ENCODE data around the gene KLHL28. TPM values are rescaled to one million over a fixed set of nuclear protein-coding genes. Genes with fewer than 3 reads are reported as not detected.

Gene KLHL28
- total RNA-seq, 4 donors from 2014 or later = 1.00 to 22.1 (median 15.3) TPM

DNA sequence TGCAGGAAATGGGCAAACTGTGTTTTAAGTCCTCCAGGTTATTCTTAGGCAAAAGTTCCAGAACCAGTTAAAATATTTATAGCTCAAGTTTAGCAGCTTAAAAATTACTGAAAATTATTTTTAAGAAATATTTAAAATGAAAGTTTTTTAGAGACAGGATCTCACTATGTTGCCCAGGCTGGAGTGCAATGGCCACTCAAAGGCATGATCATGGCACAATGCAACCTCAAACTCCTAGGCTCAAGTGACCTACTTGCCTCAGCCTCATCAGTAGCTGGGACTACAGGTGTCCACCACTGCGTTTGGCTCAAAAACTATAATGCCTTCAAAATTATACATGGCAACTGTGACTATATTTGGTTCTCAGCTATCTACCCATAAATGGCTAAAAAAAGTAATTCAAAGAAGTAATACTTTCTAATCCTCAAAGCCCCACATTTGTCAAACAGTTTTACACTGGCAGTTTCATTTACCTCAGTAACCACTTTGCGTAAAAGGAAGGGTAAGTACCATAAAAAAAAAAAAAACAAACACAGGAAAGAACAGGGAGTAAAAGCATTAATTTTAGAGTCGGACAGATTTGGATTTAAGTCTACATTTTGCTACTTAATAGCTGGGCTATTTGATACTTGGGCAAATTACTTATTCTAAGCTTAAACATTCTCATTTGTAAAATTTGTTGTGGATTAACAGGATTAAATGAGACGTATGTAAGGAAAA is 9.2 kb downstream of the KLHL28 start:
- H3K27me3 ChIP-seq = no peaks in the 10 kb centered on the region
- no peak overlapping the region for H3K4me3 ChIP-seq
- no peak overlapping the region for H3K27ac ChIP-seq
- peaks cover 0 to 2% (median 0%) of the 10 kb centered on the region in 4 donors for H3K36me3 ChIP-seq
- intact Hi-C loops (cut with DNase I; ENCODE audit: low total_unique reads) = no loop called here
- H3K4me1 ChIP-seq = peaks cover 0 to 10% (median 0%) of the 10 kb centered on the region in 4 donors
- no peak for DNase-seq
- in situ Hi-C loops (cut with MboI; ENCODE audit: low pct_ligation_motif_present in 1 of 4, low pct_unique_long_range_greater_than_20kb in 1 of 4, low sequenced_read_pairs in 3 of 4) = no loop called here
- 83 to 85% methylated on average over 3 to 4 of the region's 4 CpGs for WGBS, 2 donors (ENCODE audit: low coverage in 1 of 2)
- no peak for TF ChIP-seq POLR2AphosphoS5 (IDR thresholded peaks at IDR 0.05)
- no peak for TF ChIP-seq EP300 (IDR thresholded peaks at IDR 0.05; ENCODE audit: low read depth)
- no peak for TF ChIP-seq POLR2A (IDR thresholded peaks at IDR 0.05)
- TF ChIP-seq CTCF (IDR thresholded peaks at IDR 0.05) = no peak
- H3K9me3 ChIP-seq = no peaks in the 10 kb centered on the region

- WGBS, 2 donors (ENCODE audit: low coverage in 1 of 2) = 94 to 96% methylated on average over 2 of the region's 2 CpGs
- peaks cover 0 to 2% (median 0%) of the 10 kb centered on the region in 4 donors for H3K36me3 ChIP-seq
- in situ Hi-C loops (cut with MboI; ENCODE audit: low pct_ligation_motif_present in 1 of 4, low pct_unique_long_range_greater_than_20kb in 1 of 4, low sequenced_read_pairs in 3 of 4) = no loop called here
These were observed 10.7 kb downstream of the KLHL28 start for GRCh38 chr14:44951051-44951450.

DNA sequence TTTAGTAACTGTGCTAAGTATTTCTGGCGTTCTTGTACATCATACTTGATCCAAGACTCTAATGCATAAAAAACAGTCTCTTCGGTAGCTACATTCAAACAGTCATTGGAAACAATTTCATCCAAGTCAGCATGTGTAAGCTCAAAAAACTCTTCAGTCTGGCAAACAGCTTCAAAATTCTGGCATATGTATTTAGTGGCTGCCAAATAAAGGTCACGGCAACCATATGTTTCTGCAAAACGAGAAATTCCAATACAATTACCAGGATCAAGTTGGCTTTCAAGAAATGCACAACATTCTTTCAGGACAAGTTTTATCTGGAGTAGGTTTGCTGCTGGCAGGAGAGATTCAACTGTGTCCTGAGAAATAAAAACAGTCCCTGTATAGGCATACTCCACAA is 16.5 kb downstream of the KLHL28 start:
- Histone ChIP-seq H3K4me1 (no peaks in the 10 kb centered on the region), H3K4me3 (no peak overlapping the region), H3K27me3 (no peaks in the 10 kb centered on the region), H3K9me3 (no peaks in the 10 kb centered on the region), H3K27ac (no peak overlapping the region), H3K36me3 (peaks cover 0 to 16% (median 10%) of the 10 kb centered on the region in 4 donors)
- no peak for DNase-seq
- no peak for TF ChIP-seq EP300 (IDR thresholded peaks at IDR 0.05; ENCODE audit: low read depth)
- TF ChIP-seq POLR2A (IDR thresholded peaks at IDR 0.05) = no peak
- no peak for TF ChIP-seq POLR2AphosphoS5 (IDR thresholded peaks at IDR 0.05)
- no peak for TF ChIP-seq CTCF (IDR thresholded peaks at IDR 0.05)
- WGBS, 2 donors (ENCODE audit: low coverage in 1 of 2) = 74 to 81% methylated on average over 4 of the region's 4 CpGs
- intact Hi-C loops (cut with DNase I; ENCODE audit: low total_unique reads) = no loop called here
- in situ Hi-C loops (cut with MboI; ENCODE audit: low pct_ligation_motif_present in 1 of 4, low pct_unique_long_range_greater_than_20kb in 1 of 4, low sequenced_read_pairs in 3 of 4) = no loop called here

More at GRCh38 chr14:44951051-44951450, 10.7 kb downstream of the KLHL28 start:
- Histone ChIP-seq H3K4me1 (peaks cover 0 to 9% (median 0%) of the 10 kb centered on the region in 4 donors), H3K27ac (no peak overlapping the region), H3K4me3 (no peak overlapping the region), H3K27me3 (no peaks in the 10 kb centered on the region), H3K9me3 (no peaks in the 10 kb centered on the region)
- TF ChIP-seq CTCF (IDR thresholded peaks at IDR 0.05) = no peak
- no peak for DNase-seq
- intact Hi-C loops (cut with DNase I; ENCODE audit: low total_unique reads) = no loop called here

- intact Hi-C loops (cut with DNase I; ENCODE audit: low total_unique reads) (no loop called here), in situ Hi-C loops (cut with MboI; ENCODE audit: low pct_ligation_motif_present in 1 of 4, low pct_unique_long_range_greater_than_20kb in 1 of 4, low sequenced_read_pairs in 3 of 4) (no loop called here)
- Histone ChIP-seq H3K27ac (no peak overlapping the region), H3K9me3 (no peaks in the 10 kb centered on the region), H3K36me3 (peaks cover 0 to 16% (median 10%) of the 10 kb centered on the region in 4 donors), H3K4me1 (no peaks in the 10 kb centered on the region), H3K4me3 (no peak overlapping the region), H3K27me3 (no peaks in the 10 kb centered on the region)
- no peak for DNase-seq
- TF ChIP-seq POLR2AphosphoS5 (IDR thresholded peaks at IDR 0.05) (no peak), POLR2A (IDR thresholded peaks at IDR 0.05) (no peak), EP300 (IDR thresholded peaks at IDR 0.05; ENCODE audit: low read depth) (no peak), CTCF (IDR thresholded peaks at IDR 0.05) (no peak)
These were observed 17.6 kb downstream of the KLHL28 start for GRCh38 chr14:44944107-44944506.
